Effector memory CD4-positive, alpha-beta T cell (primary cell): ENCODE results near the gene FBXL15.

ENCODE experiments used
- DNase-seq, 3 donors: peaks; one replicate each; pipeline ENCODE4 v3.0.0-alpha.2; 2020
- H3K27ac ChIP-seq: 2 replicates; pipeline ENCODE4 v1.7.0; 2013; ENCODE audit warnings: mild to moderate bottlenecking, low read length, moderate library complexity; ENCODE audit not compliant: insufficient read depth, poor library complexity, severe bottlenecking
- H3K27me3 ChIP-seq: replicated peaks from 2 replicates; pipeline ENCODE4 v1.7.0; 2013; ENCODE audit warnings: mild to moderate bottlenecking, low read length; ENCODE audit not compliant: insufficient read depth, control insufficient read depth, poor library complexity, severe bottlenecking
- H3K36me3 ChIP-seq: 2 replicates; pipeline ENCODE4 v1.7.0; 2013; ENCODE audit warnings: mild to moderate bottlenecking, low read length, moderate library complexity; ENCODE audit not compliant: control insufficient read depth, insufficient read depth
- H3K4me1 ChIP-seq: 2 replicates; pipeline ENCODE4 v1.7.0; 2013; ENCODE audit warnings: low read length, mild to moderate bottlenecking; ENCODE audit not compliant: control insufficient read depth, insufficient read depth, poor library complexity, severe bottlenecking
- H3K4me3 ChIP-seq: 2 replicates; pipeline ENCODE4 v1.7.0; 2013; ENCODE audit warnings: low read length, low read depth, mild to moderate bottlenecking; ENCODE audit not compliant: insufficient read depth, poor library complexity, severe bottlenecking
- H3K9me3 ChIP-seq: 2 replicates; pipeline ENCODE4 v1.7.0; 2013; ENCODE audit warnings: mild to moderate bottlenecking, low read length, moderate library complexity; ENCODE audit not compliant: control insufficient read depth

The FBXL15 gene

GRCh38 chr10:102419269-102420180 lies 1.1 kb upstream of the FBXL15 start:
- Histone ChIP-seq H3K4me3 (peak overlapping the region; percentile 88), H3K27me3 (peaks cover 18% of the 10 kb centered on the region), H3K4me1 (peaks cover 37% of the 10 kb centered on the region), H3K9me3 (no peaks in the 10 kb centered on the region), H3K27ac (no peak overlapping the region), H3K36me3 (peaks cover 2% of the 10 kb centered on the region)
- peak in 2 of 3 donors; percentile 38 to 58 for DNase-seq

DNA sequence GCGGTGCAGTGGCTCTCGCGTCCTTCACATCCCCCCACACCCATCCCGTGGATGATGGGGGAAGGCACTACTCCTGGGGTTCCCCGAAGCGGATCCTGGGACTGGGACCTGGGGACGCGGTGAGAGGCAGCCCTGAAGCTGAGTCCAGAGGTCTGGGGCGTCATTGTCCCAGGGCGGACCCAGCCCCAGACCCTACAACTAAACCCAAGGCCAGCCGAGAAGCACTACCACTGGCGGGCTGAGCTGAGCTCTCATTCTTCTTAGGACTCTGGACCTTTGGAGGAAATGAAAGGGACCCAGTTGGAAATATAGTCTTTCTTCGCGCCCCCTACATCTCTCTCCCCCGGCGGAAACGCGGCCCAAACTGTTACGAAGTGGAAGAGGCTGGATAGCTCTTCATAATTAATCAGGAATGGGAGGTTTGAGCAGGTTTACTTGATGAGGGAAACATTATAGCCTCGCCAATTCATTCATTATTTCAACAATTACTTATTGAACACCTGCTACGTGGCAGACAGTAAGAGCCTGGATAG lies 389 bp upstream of the FBXL15 start:
- Histone ChIP-seq H3K9me3 (no peaks in the 10 kb centered on the region), H3K4me1 (peaks cover 37% of the 10 kb centered on the region), H3K4me3 (peak overlapping the region; percentile 88), H3K36me3 (peaks cover 5% of the 10 kb centered on the region), H3K27ac (peak overlapping the region; percentile 72), H3K27me3 (peaks cover 18% of the 10 kb centered on the region)
- DNase-seq, result no peak

GRCh38 chr10:102421507-102421756 lies 796 bp downstream of the FBXL15 start:
- Histone ChIP-seq H3K9me3 (no peaks in the 10 kb centered on the region), H3K4me3 (peak overlapping the region; percentile 88)
- DNase-seq, result peak in 1 of 3 donors; percentile 52

DNA sequence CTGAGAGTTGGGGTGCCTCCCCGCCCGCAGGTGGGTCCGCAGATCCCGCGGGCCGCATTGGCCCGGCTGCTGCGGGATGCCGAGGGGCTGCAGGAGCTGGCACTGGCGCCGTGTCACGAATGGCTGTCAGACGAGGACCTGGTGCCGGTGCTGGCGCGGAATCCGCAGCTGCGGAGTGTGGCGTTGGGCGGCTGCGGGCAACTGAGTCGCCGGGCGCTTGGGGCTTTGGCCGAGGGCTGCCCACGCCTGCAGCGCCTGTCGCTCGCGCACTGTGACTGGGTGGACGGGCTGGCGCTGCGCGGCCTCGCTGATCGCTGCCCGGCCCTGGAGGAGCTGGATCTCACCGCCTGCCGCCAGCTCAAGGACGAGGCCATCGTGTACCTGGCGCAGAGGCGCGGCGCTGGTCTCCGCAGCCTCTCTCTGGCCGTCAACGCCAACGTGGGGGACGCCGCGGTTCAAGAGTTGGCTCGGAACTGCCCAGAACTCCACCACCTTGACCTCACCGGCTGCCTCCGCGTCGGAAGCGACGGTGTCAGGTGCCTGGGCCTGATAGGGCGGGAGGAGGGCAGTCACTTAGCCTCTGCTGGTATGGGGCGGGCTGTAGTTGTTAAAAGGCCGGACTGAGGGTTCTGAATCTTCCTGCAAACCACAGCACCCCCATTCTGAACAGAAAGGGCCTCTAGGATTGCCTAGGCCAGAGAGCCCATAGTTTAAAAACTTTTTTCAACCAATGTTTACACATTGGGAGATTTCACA lies 1.3 kb downstream of the FBXL15 start:
- Histone ChIP-seq H3K36me3 (peaks cover 5% of the 10 kb centered on the region), H3K27me3 (peaks cover 7% of the 10 kb centered on the region), H3K9me3 (no peaks in the 10 kb centered on the region), H3K4me1 (peaks cover 37% of the 10 kb centered on the region), H3K27ac (peak overlapping the region; percentile 72), H3K4me3 (peak overlapping the region; percentile 88)
- DNase-seq, result no peak

More at GRCh38 chr10:102421507-102421756, 796 bp downstream of the FBXL15 start:
- Histone ChIP-seq H3K27ac (peak overlapping the region; percentile 72), H3K27me3 (peaks cover 11% of the 10 kb centered on the region), H3K36me3 (peaks cover 5% of the 10 kb centered on the region), H3K4me1 (peaks cover 37% of the 10 kb centered on the region)

- Histone ChIP-seq H3K36me3 (peaks cover 5% of the 10 kb centered on the region), H3K27ac (peak overlapping the region; percentile 72), H3K27me3 (peaks cover 5% of the 10 kb centered on the region), H3K9me3 (no peaks in the 10 kb centered on the region), H3K4me1 (peaks cover 37% of the 10 kb centered on the region), H3K4me3 (peak overlapping the region; percentile 88)
- DNase-seq, result no peak
Measured at GRCh38 chr10:102422545-102423129, 2.0 kb downstream of the FBXL15 start.

- Histone ChIP-seq H3K36me3 (peaks cover 5% of the 10 kb centered on the region), H3K4me1 (peaks cover 37% of the 10 kb centered on the region), H3K27me3 (peaks cover 5% of the 10 kb centered on the region), H3K4me3 (no peak overlapping the region), H3K9me3 (no peaks in the 10 kb centered on the region), H3K27ac (no peak overlapping the region)
- DNase-seq, result no peak
Measured at GRCh38 chr10:102423372-102423968, 2.8 kb downstream of the FBXL15 start.

DNA sequence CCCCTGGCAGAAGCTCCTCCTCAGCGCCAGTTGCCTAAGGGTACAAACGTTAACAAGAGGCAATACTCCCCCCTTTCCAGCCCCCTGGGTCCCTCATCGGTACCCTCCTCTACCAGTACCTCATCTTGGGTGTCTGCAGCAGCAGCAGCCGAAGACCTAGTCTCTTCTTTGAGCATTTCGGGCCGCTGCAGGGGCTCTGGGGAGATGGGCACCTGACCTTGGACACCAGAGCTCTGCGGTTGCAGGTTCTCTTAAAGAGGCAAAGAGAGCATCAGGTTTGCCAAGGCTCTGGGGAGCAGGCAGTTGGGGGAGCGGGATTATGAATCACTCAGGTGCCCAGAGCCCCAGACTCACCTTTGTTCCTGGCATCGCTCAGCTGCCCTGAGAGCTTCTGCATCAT lies 3.5 kb downstream of the FBXL15 start:
- H3K27ac ChIP-seq, result no peak overlapping the region
- H3K9me3 ChIP-seq, result no peaks in the 10 kb centered on the region
- peaks cover 5% of the 10 kb centered on the region for H3K36me3 ChIP-seq
- DNase-seq, result no peak
- H3K4me3 ChIP-seq, result no peak overlapping the region
- peaks cover 3% of the 10 kb centered on the region for H3K27me3 ChIP-seq
- peaks cover 33% of the 10 kb centered on the region for H3K4me1 ChIP-seq

- Histone ChIP-seq H3K4me1 (peaks cover 26% of the 10 kb centered on the region), H3K27me3 (no peaks in the 10 kb centered on the region), H3K27ac (no peak overlapping the region), H3K36me3 (peaks cover 5% of the 10 kb centered on the region), H3K4me3 (no peak overlapping the region), H3K9me3 (no peaks in the 10 kb centered on the region)
- DNase-seq, result no peak
Measured at GRCh38 chr10:102424916-102425315, 4.3 kb downstream of the FBXL15 start.

DNA sequence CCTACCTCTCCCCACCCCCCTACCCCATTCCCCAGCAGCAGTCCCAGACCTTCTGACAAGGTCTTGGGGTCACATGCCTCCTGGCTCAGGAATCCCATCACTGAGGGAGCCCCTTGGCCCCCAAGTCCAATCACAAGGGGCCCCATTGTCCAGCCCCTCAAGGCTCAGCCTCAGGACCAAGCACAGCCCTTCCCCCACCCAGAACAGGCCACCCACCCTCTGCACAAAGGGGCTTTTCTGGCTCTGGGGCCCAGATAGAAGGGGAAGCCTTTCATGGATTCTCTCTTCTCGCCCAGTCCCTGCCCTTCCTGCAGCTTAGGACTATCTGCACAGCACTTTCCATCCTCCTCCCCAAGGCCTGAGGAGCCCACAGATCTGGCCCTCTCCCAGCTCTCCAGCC lies 4.8 kb downstream of the FBXL15 start:
- DNase-seq, result no peak
- Histone ChIP-seq H3K36me3 (peaks cover 5% of the 10 kb centered on the region), H3K27ac (no peak overlapping the region), H3K4me3 (no peak overlapping the region), H3K9me3 (no peaks in the 10 kb centered on the region), H3K27me3 (no peaks in the 10 kb centered on the region), H3K4me1 (peaks cover 20% of the 10 kb centered on the region)
